HG03520 (cell line): ENCODE results near the gene ZNF337.
"Not testable (repeated sequence)": the region's sequence is repeated elsewhere in the genome, so short reads cannot be mapped to it uniquely, and the experiment has no call there.

ENCODE experiments used
- ATAC-seq: cut with Tn5 transposase; IDR thresholded peaks from one replicate; pipeline ENCODE4 v1.9.1; 2021; ENCODE audit warnings: mild to moderate bottlenecking, moderate library complexity; ENCODE audit not compliant: unreplicated experiment

Gene ZNF337

DNA sequence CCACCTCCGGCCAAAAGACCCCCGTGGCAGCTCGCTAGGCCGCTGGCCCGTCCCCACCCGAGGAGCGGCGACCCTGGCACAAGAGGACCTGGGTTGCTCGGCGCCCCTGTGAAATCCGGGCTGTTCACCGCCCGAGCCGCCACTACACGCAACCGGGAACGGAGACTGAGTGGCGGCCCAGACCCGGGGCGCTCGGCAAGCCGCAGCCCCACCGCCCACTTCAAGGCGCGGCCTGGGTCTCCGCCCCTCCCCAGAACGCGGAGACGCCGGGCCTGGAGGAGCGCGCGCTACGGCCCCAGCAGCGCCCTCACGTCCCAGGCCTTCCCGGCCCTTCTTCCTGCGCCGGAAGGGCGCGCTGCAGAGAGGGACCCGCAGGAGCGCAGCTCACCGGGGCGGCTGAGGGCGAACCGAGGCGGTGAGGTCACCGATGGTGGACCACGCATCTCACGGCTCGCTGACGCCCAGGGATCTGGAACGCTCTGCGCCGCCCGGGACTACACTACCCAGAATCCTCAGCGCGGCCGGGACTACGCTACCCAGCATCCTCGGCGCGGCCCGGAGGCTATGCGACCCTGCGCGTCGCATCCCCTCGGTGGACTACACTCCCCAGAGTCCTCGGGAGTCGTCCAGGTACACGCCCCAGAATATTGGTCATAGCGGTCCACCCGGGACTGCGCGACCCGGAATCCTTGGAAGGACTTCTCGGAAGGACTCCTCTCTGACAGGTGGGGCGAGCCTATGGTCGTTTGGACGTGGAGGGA lies at the start of gene ZNF337:
TSS of gene ZNF337 (minus strand) at position 483 of the 761 bp plus-strand sequence. CDS start 10,436 bp downstream, outside the sequence.
- peak; percentile 96 for ATAC-seq

DNA sequence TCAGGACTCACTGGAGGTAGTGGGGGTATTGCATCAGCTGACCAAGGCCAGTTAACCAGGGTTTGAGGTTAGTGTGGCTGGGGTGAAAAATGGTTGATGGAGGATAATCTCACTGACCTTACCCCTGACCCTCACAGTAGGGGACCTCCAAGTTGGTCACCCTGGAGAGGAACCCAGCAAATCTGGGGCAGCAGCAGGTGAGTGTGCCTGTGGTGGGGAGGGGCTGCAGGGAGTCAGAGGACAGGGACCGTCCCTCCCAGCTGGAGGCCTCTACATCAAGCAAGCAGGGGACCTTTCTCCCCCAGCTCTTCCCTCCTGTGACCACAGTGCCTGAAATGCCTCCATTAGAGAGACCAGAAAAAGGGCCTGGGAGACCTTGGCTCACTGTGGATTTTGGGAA lies 49.1 kb upstream of the ZNF337 start:
- no peak for ATAC-seq

DNA sequence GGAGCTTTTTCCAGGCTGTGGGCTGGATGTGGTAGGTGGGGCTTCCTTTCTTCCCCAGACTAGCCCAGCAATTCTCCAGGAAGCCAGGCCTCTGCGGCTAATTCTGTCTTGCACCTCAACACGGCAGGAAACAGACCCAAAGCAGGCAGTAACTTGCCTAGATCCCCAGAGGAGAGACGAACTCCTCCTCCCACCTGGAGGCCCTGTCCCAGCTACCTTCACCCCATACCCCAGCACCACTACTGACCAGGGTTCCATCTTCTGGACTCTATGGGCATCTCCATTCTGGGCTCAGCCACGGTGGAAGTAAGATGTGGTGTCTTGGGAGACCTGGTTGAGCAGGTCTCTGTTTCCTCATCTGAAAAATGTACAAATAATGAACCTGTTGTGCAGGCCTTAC lies 48.4 kb upstream of the ZNF337 start:
- ATAC-seq = no peak

DNA sequence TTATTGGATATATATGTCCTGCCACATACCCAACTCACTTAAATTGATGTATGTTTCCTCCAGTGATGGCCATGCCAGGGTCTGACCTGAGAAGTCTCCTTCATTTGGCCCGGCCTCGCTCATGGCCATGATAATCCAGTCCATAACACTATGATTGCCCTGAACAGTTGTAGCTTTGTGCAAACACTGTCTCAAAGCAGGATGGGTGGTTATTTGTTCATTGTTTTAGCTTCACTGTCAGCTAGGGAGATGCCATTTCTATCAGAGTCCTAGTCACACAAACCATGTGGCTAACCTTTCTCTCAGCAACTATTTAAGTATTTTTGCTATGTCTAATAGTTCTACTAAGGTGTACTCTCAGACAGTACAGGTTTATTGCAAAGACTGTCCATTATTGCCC lies 47.6 kb upstream of the ZNF337 start:
- no peak for ATAC-seq

DNA sequence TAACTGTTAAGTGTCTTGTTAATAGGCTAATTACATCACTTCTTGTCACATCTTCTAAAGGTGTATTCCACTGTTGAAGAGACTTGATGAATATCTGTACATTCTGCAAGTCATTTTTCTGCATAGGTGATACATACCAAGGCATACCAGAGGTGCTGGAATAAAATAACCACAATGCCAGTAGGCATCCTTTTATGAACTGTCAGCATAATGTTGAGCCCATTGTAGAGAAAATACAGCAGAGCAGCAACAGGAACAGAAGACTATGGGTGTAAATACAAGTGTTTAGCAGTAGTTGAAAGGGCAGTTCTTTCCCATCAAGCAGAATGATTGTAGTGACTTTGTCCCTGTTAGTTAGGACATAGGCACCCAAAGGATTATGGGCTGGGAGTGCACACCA lies 44.4 kb upstream of the ZNF337 start:
- no peak for ATAC-seq

DNA sequence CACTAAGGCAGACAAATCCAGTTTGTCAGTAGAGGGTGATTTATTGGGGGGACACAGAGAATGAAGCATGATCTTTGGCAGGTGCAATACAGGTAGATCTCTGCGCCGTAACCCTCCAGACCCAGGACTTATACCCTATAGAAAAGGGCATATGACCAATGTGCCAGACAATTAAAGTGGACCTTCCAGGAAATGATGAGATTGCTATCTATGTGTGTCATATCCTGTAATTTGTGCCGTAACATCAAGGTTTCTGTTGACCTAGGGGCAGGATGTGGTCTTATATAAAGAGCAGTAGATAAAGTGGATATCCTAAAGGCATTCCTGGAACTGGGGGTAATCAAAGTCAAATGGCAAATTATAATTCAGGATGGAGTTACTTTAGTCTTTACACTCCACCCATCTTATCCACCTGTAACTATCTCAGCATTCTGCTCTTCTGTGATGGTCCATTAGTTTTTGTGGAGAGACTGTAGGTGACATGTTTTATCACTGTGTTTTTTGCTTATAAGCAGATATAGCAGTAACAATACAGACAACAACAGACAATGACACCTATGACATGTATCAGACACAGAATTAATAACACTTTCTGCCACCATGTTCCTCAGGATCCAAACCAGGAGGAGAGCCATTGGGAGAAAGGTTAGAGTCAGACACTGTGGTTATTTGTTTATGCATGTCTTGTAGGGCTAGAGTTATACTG lies 43.1 kb upstream of the ZNF337 start:
- no peak for ATAC-seq

DNA sequence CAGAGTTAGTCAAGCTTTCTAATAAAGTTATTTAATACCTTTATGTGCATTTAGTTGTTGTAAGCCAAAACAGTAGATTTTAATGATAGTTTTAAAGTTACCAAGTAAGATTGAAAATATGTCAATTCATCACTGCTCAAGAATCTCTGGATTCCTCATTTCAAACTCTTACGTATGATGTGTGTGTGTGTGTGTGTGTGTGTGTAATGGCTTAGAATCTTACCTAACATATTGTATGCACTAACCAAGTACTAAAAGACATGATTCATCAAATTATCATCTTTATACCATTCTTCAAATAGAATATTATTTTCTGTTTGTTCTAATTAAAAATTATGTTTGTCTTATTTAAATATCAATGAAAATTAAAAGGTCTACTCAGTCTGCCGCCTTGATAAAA lies 41.5 kb upstream of the ZNF337 start:
- no peak for ATAC-seq

DNA sequence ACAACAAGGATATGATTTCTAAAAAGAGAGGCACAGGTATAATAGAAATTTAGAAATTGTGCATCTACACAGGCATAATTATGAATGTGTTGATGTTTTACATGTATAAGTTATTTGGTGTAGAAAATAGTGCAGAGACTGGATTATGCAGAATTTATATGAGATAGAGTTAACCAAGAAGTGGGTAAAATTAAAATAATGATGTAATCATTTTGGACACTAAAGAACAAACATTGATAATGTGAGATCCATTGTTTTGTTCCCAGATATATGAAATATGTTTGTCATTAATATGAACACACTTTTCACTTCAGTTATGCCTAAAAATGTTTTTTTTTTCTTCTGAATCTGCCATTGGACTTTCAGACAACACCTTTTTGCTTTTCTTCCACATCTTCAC lies 37.2 kb upstream of the ZNF337 start:
- ATAC-seq = no peak

DNA sequence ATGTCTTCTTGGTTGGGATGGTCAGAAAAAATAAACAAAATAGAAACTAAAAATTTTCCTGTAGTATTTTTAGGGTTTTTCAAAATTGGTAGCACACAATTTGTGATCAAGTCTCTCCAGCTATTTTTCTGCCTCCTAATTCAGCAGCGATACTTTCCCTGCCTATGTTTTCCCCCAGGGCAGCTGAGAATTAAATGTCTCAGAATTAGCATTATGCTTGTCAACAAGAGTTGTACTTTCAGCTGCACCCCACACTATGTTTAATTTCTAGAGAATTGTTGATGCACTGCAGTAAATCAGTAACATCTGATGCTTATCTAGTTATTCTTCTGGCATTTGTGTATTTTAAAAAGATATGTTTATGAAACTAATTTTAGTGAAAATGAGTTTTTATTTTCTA lies 34.2 kb upstream of the ZNF337 start:
- no peak for ATAC-seq

DNA sequence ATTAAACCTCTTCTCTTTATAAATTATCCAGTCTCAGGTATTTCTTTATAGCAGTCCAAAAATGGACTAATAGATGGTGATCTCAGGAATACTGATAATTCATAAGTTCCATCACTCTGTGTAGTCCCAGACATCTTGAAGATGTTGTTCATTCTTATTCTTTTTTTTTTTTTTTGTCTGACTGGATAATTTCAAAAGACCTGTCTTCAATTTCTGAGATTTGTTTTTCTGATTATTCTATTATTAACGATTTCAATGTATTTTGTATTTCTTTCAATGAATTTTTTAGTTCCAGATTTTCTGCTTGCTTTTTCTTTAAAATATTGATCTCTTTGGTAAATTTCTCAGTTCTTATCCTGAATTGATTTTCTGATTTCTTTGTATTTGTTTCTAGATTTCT lies 29.7 kb upstream of the ZNF337 start:
- no peak for ATAC-seq

DNA sequence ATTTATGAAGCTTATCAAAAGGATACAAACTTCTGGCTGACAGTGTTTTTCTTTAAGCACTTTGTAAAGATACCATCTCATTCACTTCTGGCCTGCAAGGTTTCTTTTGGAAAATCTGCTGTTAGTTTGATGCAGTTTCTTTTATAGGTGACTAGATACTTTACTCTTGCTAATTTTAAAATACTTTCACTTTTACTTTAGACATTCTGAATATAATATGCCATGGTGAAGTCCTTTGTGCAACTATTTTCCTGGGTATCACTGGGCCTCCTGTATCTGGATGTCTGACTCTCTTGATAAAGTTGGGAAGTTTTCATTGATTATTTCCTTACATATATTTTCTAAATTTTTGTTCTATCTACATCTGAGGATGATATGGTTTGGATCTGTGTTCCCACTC lies 29.0 kb upstream of the ZNF337 start:
- ATAC-seq = no peak

DNA sequence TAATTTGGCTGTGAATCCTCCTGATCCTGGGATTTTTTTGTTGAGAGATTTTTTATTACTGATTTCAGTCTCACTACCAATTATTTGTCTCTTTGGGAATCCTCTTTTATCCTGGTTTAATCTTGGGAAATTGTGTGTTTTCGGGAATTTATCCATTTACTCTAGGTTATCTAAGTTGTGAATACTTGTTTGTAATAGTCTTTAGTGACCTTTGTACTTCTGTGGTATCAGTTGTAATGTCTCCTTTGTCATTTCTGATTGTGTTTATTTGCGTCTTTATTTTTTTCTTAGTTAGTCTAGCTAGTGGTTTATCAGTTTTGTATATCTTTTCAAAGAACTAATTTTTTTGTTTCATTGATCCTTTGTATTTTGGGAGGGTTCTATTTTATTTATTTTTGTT lies 27.3 kb upstream of the ZNF337 start:
- no peak for ATAC-seq

DNA sequence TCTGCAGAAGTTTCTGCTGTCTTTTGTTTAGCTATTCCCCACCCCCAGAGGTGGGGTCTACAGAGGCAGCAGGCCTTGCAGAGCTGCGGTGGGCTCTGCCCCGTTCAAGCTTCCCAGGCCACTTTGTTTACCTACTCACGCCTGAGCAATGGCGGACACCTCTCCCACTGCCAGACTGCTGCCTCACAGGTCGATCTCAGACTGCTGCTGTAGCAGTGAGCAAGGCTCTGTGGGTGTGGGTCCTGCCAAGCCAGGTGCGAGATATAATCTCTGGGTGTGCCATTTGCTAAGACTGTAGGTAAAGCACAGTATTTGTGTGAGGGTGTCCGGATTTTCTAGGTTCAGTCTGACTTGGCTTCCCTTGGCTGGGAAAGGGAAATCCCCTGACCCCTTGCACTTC lies 23.6 kb upstream of the ZNF337 start:
- ATAC-seq = no peak

DNA sequence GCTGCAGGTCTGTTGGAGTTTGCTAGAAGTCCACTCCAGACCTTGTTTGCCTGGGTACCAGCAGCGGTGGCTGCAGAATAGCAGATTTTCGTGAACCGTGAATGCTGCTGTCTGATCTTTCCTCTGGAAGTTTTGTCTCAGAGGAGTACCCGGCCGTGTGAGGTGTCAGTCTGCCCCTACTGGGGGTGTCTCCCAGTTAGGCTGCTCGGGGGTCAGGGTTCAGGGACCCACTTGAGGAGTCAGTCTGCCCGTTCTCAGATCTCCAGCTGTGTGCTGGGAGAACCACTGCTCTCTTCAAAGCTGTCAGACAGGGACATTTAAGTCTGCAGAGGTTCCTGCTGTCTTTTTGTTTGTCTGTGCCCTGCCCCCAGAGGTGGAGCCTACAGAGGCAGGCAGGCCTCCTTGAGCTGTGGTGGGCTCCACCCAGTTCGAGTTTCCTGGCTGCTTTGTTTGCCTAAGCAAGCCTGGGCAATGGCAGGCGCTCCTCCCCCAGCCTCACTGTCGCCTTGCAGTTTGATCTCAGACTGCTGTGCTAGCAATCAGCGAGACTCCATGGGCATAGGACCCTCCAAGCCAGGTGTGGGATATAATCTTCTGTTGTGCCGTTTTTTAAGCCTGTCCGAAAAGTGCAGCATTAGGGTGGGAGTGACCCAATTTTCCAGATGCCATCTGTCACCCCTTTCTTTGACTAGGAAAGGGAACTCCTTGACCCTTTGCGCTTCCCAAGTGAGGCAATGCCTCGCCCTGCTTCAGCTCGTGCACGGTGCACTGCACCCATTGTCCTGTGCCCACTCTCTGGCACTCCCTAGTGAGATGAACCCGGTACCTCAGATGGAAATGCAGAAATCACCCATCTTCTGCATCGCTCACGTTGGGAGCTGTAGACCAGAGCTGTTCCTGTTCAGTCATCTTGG lies 22.5 kb upstream of the ZNF337 start:
- ATAC-seq = not testable (repeated sequence)

DNA sequence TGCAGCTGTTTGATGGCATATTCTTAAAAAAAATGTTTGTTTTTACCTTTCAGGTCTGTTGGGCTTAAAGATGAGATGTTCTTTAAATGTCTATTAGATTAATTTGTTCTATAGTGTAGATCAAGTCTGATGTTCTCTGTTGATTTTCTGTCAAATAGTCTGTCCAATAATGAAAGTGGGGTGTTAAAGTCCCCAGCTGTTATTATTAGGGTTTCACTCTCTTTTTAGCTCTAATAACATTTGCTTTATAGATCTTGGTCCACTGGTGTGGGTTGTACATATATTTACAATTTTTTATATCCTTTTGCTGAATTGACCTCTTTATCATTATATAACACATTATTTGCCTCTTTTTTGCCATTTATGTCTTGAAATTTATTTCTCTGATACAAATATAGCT lies 11.0 kb upstream of the ZNF337 start:
- ATAC-seq = no peak

DNA sequence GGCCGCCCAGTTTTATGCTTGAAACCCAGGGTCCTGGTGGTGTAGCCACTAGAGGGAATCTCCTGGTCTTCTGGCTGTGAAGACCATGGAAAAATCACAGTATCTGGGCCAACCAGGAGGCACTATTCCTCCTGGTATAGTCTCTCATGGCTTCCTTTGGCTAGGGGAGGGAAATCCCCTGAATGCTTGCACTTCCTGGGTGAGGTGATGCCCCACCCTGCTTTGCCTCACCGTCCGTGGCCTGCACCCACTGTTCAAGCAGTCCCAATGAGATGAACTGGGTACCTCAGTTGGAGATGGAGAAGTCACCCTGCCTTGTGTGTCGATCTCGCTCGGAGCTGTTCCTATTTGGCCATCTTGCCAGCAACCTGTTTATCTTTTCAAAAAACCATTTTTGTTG lies 10.1 kb upstream of the ZNF337 start:
- ATAC-seq = no peak

DNA sequence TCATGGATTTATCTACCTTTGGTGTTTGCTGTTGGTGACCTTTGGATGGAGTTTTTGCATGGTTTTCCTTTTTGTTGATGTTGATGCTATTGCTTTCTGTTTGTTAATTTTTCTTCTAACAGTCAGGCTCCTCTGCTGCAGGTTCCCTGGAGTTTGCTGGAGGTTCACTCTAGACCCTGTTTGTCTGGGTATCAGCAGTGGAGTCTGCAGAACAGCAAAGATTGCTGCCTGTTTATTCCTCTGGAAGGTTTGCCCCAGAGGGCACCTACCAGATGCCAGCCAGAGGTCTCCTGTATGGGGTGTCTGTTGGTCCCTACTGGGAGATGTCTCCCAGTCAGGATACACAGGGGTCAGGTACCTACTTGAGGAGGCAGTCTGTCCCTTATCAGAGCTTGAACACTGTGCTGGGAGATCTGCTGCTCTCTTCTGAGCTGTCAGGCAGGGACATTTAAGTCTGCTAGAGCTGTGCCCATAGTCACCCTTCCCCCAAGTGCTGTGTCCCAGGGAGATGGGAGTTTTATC lies 9.2 kb upstream of the ZNF337 start:
- no peak for ATAC-seq

DNA sequence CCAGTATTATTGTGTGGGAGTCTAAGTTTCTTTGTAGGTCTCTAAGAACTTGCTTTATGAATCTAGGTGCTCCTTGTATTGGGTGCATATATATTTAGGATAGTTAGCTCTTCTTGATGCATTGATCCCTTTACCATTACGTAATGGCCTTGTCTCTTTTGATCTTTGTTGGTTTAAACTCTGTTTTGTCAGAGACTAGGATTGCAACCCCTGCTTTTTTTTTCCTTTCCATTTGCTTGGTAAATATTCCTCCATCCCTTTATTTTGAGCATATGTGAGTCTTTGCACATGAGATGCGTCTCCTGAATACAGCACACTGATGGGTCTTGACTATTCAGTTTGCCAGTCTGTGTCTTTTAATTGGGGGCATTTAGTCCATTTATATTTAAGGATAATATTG lies 7.7 kb upstream of the ZNF337 start:
- ATAC-seq = not testable (repeated sequence)

DNA sequence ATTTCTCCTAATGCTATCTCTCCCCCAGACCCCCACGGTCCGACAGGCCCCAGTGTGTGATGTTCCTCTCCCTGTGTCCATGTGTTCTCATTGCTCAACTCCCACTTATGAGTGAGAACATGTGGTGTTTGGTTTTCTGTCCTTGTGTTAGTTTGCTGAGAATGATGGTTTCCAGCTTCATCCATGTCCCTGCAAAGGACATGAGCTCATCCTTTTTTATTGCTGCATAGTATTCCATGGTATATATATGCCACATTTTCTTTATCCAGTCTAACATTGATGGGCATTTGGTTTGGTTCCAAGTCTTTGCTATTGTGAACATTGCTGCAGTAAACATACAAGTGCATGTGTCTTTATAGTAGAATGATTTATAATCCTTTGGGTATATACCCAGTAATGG lies 4.2 kb upstream of the ZNF337 start:
- not testable (repeated sequence) for ATAC-seq

DNA sequence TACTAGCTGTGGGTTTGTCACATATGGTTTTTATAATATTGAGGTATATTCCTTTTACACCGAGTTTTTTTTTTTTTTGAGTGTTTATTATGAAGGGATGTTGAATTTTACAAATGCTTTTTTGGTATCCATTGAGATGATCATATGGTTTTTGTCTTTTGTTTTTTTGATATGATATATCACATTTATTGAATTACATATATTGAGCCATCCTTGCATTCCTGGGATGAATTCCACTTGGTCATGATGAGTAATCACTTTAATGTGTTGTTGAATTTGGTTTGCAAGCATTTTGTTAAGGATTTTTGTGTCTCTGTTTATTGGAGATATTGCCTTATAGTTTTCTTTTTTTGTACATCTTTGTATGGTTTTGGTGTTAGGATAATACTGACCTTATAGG lies 3.3 kb upstream of the ZNF337 start:
- no peak for ATAC-seq

DNA sequence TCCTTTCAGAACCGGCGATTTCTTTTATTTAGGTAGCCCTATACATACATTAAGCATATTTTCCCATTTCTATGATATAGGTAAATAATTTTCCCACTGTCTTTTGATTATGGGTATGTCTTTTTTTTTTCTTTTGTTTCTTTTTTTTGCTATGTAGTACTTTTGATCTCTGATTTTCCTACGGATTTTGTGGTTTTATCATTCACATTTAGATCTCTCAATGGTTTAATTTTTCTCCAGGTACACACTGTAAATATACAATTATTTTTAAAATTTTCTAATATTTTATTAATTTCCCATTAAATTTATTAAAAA lies 436 bp upstream of the ZNF337 start:
- no peak for ATAC-seq
